Stimulated activated CD4-positive, alpha-beta T cell treated with anti-CD3 and anti-CD28 coated beads, Interleukin-4, amount 100 ng/mL, for 48 hours (primary cell): Measurements from ENCODE around the gene RAB10.
"Not testable (repeated sequence)": the region's sequence is repeated elsewhere in the genome, so short reads cannot be mapped to it uniquely, and the experiment has no call there.

Source experiments
- DNase-seq, 2 donors: peaks; one replicate each; pipeline ENCODE4 v3.0.0-alpha.2; 2020; ENCODE audit warnings: low read depth in 2 of 2

RAB10 gene

DNA sequence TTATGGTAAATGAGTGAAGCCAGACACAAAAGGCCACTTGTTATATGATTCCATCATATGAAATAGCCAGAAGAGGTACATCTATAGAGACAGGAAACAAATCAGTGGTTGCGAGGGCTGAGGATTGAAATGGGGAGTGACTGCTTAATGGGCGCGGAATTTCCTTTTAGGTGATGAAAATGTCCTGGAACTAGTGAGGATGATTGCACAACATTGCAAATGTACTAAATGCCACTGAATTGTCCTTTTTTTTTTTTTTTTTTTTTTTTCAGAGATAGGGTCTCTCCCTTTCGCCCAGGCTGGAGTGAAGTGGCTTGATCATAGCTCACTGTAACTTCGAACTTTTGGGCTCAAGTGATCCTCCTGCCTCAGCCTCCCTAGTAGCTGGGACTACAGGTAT is 123.7 kb downstream of the RAB10 start:
- DNase-seq = no peak

DNA sequence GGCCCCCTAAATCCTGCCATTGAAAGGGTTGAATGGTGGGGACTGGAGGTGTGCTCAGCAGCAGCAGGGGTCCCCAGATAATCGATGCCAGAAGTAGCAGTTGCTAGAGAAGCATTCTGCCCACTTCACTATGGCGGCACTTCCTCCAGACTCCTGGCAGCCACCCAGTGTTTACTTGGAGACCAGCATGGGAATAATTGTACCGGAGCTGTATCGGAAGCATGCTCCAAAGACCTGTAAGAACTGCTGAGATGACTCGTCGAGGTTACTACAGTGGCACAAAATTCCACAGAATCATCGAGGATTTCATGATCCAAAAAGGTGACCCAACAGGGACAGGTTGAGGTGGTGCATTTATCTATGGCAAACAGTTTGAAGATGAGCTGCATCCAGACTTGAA is 128.0 kb downstream of the RAB10 start:
- DNase-seq = no peak

DNA sequence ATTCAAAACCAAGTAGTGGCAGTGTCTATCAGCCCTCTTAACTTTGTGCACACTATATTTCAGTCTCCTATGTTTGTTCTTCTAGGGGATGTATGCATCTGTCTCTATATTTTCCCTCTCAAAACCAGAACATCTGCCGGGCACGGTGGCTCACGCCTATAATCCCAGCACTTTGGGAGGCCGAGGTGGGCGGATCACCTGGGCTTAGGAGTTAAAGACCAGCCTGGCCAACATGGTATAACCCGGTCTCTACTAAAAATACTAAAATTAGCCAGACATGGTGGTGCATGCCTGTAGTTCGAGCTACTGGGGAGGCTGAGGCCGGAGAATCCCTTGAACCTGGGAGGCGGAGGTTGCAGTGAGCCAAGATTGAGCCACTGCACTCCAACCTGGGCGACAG is 129.1 kb downstream of the RAB10 start:
- DNase-seq = no peak

DNA sequence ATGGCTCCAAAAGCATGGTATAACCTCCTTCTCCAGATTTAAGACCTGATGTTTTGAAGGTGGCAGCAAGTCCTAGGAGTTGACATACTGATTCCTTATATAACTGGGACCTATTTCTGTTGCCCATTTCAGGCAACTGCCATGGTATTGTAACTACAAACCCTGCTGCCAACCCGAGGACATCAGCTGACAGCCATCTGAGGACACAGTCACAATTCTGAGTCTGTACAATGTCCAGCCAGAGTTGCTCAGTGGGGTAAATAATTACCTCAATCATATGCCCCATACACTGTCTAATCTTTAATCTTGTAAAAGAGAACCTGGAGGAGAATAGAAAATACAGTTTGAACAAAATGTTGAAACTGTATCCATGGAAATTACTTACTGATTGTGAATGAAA is 130.3 kb downstream of the RAB10 start:
- DNase-seq = no peak

DNA sequence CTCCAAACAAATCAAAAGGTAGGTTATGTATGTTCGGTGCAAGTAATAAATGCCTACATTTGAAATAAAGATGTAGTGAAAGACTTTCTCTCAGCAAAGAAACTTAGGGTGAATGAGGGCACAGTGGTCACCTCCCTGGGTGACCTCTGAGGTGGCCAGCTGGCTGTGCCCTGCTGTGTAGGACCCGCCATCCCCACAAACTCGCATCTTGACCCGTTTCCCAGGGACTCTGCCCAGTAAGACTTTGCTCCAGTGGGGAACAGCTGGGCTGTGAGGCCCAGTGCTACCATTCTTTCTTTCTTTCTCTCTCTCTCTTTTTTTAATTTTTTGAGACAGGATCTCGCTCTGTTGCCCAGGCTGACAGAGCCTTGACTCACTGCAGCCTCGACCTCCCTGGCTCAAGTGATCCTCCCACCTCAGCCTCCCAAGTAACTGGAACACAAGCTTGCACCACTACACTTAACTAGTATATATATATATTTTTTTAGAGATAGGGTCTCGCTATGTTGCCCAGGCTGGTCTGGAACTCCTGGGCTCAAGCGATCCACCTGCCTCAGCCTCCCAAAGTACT is 130.8 kb downstream of the RAB10 start:
- no peak for DNase-seq

DNA sequence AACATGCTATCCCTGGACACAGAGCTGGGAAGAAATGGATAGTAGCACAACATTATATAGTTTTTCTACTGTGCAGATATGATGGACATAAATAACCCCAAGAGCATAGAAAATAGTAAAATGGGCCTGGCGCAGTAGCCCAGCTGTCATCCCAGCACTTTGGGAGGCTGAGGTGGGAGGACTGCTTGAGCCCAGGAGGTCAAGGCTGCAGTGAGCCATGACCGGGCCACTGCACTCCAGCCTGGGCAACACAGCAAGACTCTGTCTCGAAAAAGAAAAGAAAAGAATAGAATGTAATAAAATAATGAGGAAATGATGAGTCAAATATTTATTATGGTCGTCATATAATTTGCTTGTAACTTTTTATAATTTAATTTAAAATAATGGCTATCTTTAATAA is 131.5 kb downstream of the RAB10 start:
- no peak for DNase-seq

DNA sequence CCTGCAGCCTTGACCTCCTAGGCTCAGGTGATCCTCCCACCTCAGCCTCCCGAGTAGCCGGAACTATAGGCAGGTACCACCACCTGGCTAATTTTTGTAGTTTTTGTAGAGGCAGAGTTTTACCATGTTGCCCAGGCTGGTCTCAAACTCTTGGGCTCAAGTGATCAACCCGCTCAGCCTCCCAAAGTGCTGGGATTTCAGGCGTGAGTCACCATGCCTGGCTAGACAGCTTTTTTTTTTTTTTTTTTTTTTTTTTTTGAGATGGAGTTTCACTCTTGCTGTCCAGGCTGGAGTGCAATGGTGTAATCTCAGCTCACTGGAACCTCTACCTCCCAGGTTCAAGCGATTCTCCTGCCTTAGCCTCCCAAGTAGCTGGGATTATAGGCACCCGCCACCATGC is 132.7 kb downstream of the RAB10 start:
- not testable (repeated sequence) for DNase-seq

DNA sequence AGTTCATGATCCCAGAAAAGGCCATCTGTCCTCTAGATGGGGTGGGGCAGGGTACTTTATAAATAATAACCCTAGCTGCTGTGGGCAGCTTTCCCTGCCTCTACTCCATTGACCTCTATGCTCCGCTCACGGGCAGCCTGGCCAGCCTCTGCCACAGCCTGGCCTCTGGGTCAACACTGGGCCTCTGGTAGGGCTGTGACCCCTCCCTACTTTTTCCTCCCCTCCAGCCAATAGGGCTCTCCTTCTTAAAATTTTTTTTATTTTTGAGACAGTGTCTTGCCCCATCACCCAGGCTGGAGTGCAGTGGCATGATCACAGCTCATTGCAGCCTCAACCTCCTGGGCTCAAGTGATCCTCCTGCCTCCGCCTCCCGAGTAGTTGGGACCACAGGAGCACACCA is 134.9 kb downstream of the RAB10 start:
- DNase-seq = no peak

DNA sequence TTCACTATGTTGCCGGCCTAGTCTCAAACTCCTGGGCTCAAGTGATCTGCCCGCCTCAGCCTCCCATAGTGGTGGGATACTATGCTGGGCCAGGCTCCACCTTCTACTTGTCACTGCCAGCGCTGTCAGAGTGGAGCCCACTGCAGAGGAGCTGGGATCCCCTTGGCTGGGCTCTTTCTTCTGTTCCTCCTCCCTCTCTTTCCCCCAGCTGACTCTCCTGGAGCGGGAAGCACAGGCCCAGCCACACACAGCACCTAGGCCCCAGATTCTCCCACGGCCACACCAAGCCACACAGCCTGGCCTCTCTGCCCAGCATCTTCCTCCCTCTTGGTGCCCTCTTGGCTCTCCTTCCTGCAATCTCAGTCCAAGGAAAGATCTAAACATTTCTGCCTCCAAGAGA is 135.3 kb downstream of the RAB10 start:
- DNase-seq = no peak

DNA sequence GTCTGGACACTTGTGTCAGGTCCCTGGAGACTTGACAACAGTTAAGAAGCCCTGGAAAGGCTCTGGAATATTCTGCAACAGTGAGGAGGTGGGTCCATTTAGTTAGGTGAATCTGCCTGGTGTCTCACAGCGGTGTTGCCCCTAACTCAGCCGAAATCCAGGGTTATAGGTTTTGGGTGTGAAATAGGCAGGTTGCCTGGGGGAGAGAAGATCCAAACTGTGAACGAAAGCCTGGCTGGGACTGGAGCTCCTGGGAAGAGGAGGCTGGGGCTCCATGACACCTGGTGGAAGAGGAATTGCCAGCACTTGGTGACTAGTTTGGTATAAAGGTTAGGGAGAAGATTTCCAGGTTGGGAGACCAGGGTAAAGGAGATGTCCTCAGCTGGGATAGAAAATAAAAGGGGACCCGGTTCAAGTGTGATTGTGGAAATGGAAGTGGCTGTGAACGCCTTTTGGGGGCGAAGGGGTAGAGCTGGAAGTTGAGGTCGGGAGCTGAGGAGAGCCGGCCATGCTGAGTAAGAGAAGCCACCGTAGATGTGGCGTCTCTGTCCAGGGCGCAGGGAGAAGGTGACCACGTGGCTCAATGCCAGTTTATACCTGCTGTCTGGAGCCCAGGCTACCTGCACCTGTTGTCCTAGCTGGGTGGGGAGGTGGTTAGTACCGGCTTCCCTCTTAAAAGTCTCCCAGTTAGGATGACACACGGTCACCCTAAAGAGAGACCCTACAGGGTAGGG is 136.0 kb downstream of the RAB10 start:
- DNase-seq = no peak

DNA sequence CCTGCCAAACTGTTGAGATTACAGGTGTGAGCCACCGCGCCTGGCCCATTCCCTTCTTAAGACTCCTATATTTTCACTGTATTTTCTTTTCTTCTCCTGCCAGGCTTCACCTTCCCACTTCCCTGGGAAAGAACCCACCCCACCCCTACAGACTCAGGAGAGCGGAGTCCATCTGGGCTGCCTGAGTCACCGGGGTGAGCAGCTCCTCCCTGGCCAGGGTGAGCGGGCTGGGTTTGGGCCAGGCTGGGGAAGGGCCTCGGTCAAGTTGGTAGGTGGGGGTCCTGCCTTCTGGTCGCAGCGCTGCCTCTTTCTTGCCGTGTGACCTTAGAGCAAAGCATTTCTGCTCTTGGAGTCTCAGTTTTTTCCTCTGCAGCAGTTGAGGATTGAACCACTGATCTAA is 136.9 kb downstream of the RAB10 start:
- no peak for DNase-seq

DNA sequence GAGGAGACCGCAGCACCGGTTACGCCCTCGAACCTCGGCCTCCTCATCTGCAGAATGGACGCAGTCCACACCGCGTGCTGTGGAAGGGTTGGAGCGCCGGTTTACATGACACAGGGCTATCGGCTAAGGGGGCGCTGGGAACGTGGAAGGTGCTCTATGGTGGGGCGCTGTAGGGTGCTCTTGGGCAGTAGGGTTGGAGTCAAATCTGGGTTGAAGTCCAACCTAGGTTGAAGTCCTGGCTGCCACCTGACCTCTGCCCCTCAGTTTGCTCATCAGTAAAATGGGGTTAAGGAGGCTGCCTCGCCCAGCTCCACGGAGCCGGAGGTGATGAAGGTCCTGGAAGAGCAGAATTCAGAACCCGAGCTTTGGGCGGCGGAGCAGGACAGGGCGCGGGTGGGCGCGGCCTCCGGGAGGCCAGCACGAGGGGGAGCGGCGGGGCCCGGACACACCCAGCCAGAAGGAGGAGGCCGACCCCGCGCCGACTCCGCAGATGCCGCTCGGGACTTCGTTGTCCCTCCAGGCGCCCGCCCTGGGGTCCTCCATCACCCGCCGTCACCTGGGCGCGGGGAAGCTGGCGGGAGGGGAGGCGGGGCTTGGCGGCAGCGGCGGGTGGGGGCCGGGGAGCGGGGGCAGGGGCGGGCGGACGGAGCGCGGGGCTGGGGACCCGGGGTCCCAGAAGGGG is 138.4 kb downstream of the RAB10 start:
- no peak for DNase-seq

DNA sequence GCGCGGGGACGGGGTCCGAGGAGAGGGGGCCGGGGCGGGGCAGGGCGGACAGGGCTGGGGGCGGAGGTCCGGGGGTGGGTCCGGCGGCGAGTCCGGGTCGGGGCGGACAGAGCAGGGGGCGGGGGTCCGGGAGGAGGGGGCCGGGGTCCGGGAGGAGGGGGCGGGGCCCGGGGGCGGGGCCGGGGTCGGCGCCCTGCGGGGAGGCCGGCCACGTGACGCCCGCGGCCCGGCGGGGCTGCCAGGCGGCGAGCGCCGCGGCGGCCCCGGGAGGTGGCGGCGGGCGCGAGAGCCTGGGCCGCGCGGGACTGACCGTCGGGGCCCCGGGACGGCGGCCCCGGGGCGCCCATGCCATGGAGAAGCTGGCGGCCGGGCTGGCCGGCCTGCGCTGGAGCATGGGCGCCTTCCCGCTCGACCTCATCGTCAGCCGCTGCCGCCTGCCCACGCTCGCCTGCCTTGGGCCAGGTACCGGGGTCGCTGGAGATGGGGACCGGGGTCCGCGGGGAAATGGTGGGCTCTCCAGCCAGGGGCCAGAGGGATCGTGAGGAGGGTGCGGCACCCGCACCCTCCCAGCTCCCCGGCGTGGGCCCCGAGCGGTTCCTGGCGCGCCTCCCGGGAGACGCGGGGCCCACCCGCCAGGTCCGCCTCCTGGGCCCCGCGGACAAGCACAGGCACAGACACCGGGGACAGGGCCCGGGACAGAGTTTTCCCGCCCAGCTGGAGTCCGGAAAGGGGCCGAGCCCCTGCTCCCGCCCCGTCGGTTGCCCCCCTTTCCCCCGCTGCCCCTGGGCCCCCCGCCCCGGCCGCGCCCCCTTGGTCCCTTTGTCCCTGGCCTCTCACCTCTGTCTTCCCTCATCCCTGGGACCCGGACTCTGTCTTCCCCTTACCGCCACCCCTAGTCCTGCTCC is 139.2 kb downstream of the RAB10 start, which contains the start of gene GAREM2:
Gene GAREM2 (plus strand): TSS at position 218 of the 905 bp plus-strand sequence. CDS start 133 bp downstream, at position 351.
- no peak for DNase-seq

DNA sequence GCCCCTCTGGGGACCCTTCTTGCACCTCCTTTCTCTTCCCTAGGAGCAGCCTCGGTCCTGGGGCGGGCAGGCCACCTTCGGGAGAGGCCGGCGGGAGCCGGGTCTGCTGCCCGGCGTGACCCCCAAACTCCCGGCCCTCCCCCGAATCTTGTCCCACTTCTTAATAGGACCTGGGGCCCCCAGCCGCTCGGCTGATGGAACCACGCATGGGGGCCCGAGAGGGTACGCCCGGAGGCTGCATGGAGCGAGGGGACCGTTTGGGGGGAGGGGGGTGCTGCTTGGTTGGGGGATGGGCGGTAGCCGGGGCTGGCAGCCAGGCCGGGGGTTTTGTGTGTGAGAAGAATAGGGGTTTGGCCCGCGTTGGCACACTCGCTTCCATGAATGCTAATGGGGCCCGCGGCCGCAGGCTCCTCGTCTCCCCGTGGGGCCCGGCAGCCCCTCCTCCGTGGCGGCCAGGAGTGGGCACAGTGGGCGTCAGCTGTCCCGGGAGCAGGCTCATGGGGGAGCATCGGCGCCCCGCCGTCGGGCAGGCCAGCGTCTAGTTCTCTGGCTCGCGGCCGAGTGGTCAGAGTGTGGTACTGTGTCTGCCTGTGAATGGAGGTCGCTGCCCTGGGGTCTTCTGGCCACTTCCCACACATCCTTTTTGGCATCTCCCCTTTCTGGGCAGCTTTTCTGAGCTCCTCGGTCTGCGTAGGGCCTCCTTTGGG is 140.0 kb downstream of the RAB10 start:
- no peak for DNase-seq

DNA sequence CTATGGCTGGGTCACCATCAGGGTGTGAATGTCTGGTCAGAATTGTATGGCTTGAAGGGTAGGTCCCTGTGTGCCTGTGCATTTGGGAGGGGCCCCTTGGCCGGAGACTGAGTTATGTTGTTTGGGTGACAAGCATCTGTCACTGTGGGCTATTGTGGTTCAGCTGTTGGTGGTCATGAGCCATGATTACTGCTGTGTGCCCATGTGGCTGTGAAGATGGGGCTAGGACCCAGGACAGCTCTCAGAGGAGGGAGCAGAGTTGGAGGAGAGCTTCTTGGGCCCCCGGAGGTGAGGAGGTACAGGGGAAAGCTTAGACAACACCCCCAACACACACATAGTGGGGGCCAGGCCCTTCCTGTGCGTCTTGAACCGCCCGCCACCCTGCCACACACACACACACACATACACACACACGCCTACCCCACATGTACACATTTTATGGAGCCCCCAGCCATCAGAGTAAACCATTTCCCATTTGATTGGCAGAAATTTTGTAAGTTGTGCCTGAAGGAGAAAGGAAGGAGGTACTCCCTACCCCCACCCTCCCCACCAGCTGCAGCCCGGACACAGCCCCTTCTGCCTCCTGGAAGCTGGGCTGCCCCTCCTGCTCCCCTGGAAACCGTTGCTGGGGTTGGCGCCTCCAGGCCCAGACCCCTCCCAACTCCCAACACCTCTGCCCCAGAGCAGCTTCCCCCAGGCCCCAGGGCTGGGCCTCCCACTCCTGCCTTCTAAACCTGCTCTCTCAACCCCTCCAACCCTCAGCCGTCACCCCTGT is 141.0 kb downstream of the RAB10 start:
- no peak for DNase-seq

DNA sequence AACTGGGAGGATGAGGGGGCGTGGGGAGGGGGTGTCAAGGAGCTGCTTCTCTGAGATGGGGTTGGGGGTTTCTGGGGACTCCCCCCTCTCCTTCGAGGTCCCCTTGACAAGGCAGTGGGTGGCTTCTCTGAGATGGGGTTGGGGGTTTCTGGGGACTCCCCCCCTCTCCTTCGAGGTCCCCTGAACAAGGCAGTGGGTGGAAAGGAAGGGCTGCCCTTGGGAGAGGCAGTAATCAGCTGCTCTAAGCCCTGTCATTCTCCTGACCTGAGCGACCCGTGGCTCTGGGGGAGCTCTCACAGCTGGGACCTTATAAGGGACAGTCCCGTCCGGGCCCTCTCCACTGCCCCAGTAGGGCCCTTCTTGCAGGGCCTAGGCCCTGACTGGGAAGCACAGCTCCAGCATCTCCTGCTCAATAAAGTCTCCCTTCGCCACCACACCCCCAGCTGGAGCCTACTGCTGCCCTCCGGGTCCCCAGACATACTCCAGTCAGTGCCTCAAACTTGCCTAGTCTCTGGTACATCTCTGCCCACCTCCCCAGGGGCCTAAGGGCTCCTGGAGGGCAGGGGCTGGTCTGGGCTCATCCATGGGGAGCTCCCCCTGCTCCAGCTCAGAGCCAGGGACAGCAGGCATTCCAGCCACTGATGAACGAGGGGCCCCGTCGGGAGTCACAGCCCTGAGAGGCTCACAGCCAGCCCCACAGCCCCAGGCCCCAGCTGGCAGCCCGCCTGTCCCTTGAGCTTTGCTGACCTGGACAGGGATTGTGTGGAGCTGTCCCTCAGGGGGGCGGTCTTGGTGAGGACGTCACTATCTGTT is 141.8 kb downstream of the RAB10 start:
- DNase-seq = no peak

DNA sequence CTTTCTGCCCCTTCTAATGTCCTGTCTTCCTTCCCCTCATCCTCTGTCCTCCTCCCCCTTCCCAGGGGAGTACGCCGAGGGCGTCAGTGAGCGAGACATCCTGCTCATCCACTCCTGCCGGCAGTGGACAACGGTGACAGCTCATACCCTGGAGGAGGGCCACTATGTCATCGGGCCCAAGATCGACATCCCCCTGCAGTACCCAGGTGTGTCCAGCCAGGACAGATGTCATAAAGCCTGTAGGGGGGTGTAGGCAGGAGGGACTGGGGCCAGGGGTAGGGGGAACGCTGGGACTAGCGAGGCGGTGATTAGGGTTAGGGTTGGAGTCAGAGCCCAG is 142.4 kb downstream of the RAB10 start:
- no peak for DNase-seq

DNA sequence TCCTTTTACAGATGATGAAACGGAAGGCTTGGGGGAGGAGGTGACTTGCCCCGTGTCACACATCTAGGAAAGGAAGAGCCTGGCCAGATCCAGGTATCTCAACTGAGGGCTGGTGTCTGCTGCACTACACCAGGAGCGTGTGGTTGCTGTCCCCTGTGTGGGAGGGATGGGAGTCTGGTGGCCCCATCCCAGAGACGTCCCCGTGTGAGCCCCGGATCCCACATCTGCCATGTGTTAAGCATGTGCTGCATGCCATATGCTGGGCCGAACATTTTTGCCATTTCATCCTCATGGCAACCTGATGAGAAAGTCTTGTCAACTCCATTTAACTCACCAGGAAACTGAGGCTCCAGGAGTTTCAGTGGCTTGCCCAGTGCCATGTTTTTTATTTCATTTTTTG is 143.2 kb downstream of the RAB10 start:
- no peak for DNase-seq

DNA sequence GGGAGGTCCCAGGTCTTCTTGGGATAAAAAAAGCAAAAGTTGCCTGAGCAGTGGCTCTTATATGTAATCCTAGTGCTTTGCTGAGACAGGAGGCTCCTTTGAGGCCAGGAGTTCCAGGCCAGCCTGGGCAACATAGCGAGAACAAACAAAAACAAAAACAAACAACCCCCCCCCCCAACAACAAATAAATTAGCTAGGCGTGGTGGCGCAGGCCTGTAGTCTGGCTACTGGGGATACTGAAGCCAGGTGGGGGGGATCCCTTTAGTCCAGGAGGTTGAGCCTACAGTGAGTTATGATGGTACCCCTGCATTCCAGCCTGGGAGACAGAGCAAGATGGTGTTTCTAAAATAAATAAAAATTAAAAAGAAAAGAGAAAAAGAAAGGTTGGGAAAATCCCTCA is 144.4 kb downstream of the RAB10 start:
- no peak for DNase-seq
